HEK293 (cell line): ENCODE results near the gene HPCAL1.
A peak's percentile ranks its signal among the peaks of the same experiment; 100 is the strongest.

Experiments used
- CTCF ChIA-PET: fragments of 350-600 bp; formaldehyde crosslinking; extraction: SDS; loops from one replicate; lab custom pipeline; 2021; ENCODE audit warnings: antibody characterized with exemption; lab: Yijun Ruan, JAX
- POLR2A ChIA-PET: fragments of 300-600 bp; formaldehyde crosslinking; extraction: SDS; loops from one replicate; lab custom pipeline; 2020; ENCODE audit warnings: antibody characterized with exemption, inconsistent platforms; lab: Yijun Ruan, JAX
- H3K27ac ChIP-seq: fragments of 200-500 bp; sonication (Bioruptor generic); 2 replicates; pipeline ENCODE4 v1.5.1; 2014; ENCODE audit warnings: low read depth, low read length, control low read depth, inconsistent platforms; ENCODE audit errors: extremely low read depth
- H3K36me3 ChIP-seq, 2 experiments: fragments of 200-500 bp in 1 of 2; sonication (Bioruptor generic) in 1 of 2; 1 replicate in 1 of 2; 2 replicates in 1 of 2; pipeline ENCODE4 v1.5.1; 2014 to 2017; ENCODE audit warnings: inconsistent platforms in 2 of 2, low read length in 2 of 2; ENCODE audit not compliant: control insufficient read depth in 2 of 2, insufficient read depth in 1 of 2
- H3K4me1 ChIP-seq: fragments of 200-500 bp; sonication (Bioruptor generic); 2 replicates; pipeline ENCODE4 v1.5.1; 2014; ENCODE audit warnings: mild to moderate bottlenecking, low read length, inconsistent platforms; ENCODE audit not compliant: control insufficient read depth, insufficient read depth
- H3K4me3 ChIP-seq: 2 replicates; pipeline ENCODE4 v1.5.1; 2011; ENCODE audit warnings: low read depth, mild to moderate bottlenecking, control low read depth, low read length, moderate library complexity
- H3K9me3 ChIP-seq: fragments of 200-500 bp; sonication (Bioruptor generic); 2 replicates; pipeline ENCODE4 v1.5.1; 2014; ENCODE audit warnings: low read depth, low read length, inconsistent platforms; ENCODE audit not compliant: control insufficient read depth, insufficient read depth
- REST ChIP-seq: fragments of 450-650 bp; formaldehyde crosslinking; IDR thresholded peaks from 2 replicates; pipeline ENCODE4 v1.5.1; 2016; ENCODE audit warnings: missing biosample characterization, missing genetic modification characterization
- ZBTB8A ChIP-seq: fragments of 450-650 bp; formaldehyde crosslinking; IDR thresholded peaks from 2 replicates; pipeline ENCODE4 v1.5.1; 2016; ENCODE audit warnings: missing biosample characterization, missing genetic modification characterization
- ZFHX2 ChIP-seq: fragments of 450-650 bp; formaldehyde crosslinking; conservative IDR thresholded peaks from 2 replicates; pipeline ENCODE4 v1.5.1; 2016; ENCODE audit warnings: missing biosample characterization, missing genetic modification characterization
- ZNF10 ChIP-seq: fragments of 450-650 bp; formaldehyde crosslinking; IDR thresholded peaks from 2 replicates; pipeline ENCODE4 v1.5.1; 2017; ENCODE audit warnings: missing biosample characterization, missing genetic modification characterization
- ZNF121 ChIP-seq: fragments of 450-650 bp; formaldehyde crosslinking; IDR thresholded peaks from 2 replicates; pipeline ENCODE4 v1.5.1; 2016; ENCODE audit warnings: missing biosample characterization, missing genetic modification characterization
- ZNF175 ChIP-seq: fragments of 450-650 bp; formaldehyde crosslinking; IDR thresholded peaks from 2 replicates; pipeline ENCODE4 v1.5.1; 2016; ENCODE audit warnings: missing biosample characterization, missing genetic modification characterization
- ZNF335 ChIP-seq: fragments of 450-650 bp; formaldehyde crosslinking; conservative IDR thresholded peaks from 2 replicates; pipeline ENCODE4 v1.5.1; 2016; ENCODE audit warnings: missing biosample characterization, missing genetic modification characterization
- ZNF341 ChIP-seq: fragments of 450-650 bp; formaldehyde crosslinking; IDR thresholded peaks from 2 replicates; pipeline ENCODE4; 2016; ENCODE audit warnings: low read depth, missing biosample characterization, missing genetic modification characterization
- ZNF423 ChIP-seq: fragments of 450-650 bp; formaldehyde crosslinking; IDR thresholded peaks from 2 replicates; pipeline ENCODE4 v1.5.1; 2016; ENCODE audit warnings: missing biosample characterization, missing genetic modification characterization
- ZNF426 ChIP-seq: fragments of 450-650 bp; formaldehyde crosslinking; IDR thresholded peaks from 2 replicates; pipeline ENCODE4 v1.5.1; 2017; ENCODE audit warnings: missing biosample characterization, missing genetic modification characterization, mild to moderate bottlenecking, inconsistent platforms, moderate library complexity
- ZNF48 ChIP-seq: fragments of 450-650 bp; formaldehyde crosslinking; IDR thresholded peaks from 2 replicates; pipeline ENCODE4 v1.5.1; 2016; ENCODE audit warnings: missing biosample characterization, missing genetic modification characterization
- ZNF501 ChIP-seq: fragments of 450-650 bp; formaldehyde crosslinking; IDR thresholded peaks from 2 replicates; pipeline ENCODE4 v1.5.1; 2016; ENCODE audit warnings: missing biosample characterization, missing genetic modification characterization
- ZNF558 ChIP-seq: fragments of 450-650 bp; formaldehyde crosslinking; IDR thresholded peaks from 2 replicates; pipeline ENCODE4 v1.5.1; 2016; ENCODE audit warnings: missing biosample characterization, missing genetic modification characterization
- ZNF600 ChIP-seq: fragments of 450-650 bp; formaldehyde crosslinking; IDR thresholded peaks from 2 replicates; pipeline ENCODE4 v1.5.1; 2016; ENCODE audit warnings: missing biosample characterization, missing genetic modification characterization
- ZNF610 ChIP-seq: fragments of 450-650 bp; formaldehyde crosslinking; IDR thresholded peaks from 2 replicates; pipeline ENCODE4 v1.5.1; 2016; ENCODE audit warnings: missing biosample characterization, missing genetic modification characterization, borderline replicate concordance
- ZNF76 ChIP-seq: fragments of 450-650 bp; formaldehyde crosslinking; IDR thresholded peaks from 2 replicates; pipeline ENCODE4; 2016; ENCODE audit warnings: low read depth, missing biosample characterization, missing genetic modification characterization, borderline replicate concordance
- ZNF768 ChIP-seq: fragments of 450-650 bp; formaldehyde crosslinking; IDR thresholded peaks from 2 replicates; pipeline ENCODE4 v1.5.1; 2018; ENCODE audit warnings: missing biosample characterization, mild to moderate bottlenecking, missing genetic modification characterization
- ZNF776 ChIP-seq: fragments of 450-650 bp; formaldehyde crosslinking; IDR thresholded peaks from 2 replicates; pipeline ENCODE4 v1.5.0; 2017; ENCODE audit warnings: missing biosample characterization, missing genetic modification characterization, borderline replicate concordance
- ZNF777 ChIP-seq: fragments of 450-650 bp; formaldehyde crosslinking; IDR thresholded peaks from 2 replicates; pipeline ENCODE4 v1.5.1; 2017; ENCODE audit warnings: missing biosample characterization, missing genetic modification characterization, borderline replicate concordance
- TF ChIP-seq, protein P1 (sequence below): fragments of 450-650 bp; formaldehyde crosslinking; optimal IDR thresholded peaks from 2 replicates; pipeline ENCODE3; 2016; ENCODE audit warnings: missing biosample characterization, mild to moderate bottlenecking, missing genetic modification characterization
- TF ChIP-seq, protein P2 (sequence below): fragments of 450-650 bp; formaldehyde crosslinking; IDR thresholded peaks from 2 replicates; pipeline ENCODE4 v1.5.1; 2016; ENCODE audit warnings: missing biosample characterization, missing genetic modification characterization
- TF ChIP-seq, protein P3 (sequence below): fragments of 450-650 bp; formaldehyde crosslinking; IDR thresholded peaks from 2 replicates; pipeline ENCODE4 v1.5.1; 2016; ENCODE audit warnings: missing biosample characterization, missing genetic modification characterization, low read depth
- TF ChIP-seq, protein P4 (sequence below): fragments of 450-650 bp; formaldehyde crosslinking; IDR thresholded peaks from 2 replicates; pipeline ENCODE4 v1.5.1; 2016; ENCODE audit warnings: missing biosample characterization, missing genetic modification characterization

The HPCAL1 gene

DNA sequence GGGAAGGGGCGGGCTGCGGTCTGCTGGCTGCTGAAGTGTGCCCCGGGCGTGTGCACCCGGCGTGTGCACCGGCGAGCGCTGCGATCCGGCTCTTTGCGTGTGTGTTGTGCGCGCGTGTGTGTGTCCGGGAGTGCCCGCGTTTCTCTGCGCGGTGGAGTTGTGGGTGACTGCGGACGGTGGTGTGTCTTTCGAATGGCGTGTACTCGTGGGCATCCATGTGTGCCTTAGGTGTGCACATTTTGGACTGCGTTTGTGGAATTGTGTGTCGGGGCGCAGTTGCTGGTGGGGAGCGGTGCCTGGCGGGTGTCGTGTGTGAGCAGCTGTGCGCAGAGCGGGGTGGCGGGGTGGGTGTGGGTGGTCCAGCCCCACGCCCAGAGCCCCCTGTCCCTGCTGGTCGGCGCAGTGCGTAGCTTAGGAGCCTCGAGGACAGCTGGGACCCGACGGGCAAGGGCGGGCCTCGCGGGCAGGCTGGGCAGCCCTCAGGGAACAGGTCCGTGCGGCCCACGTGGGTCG is 533 bp downstream of the HPCAL1 start (continued):
- TF ChIP-seq, protein P1, sequence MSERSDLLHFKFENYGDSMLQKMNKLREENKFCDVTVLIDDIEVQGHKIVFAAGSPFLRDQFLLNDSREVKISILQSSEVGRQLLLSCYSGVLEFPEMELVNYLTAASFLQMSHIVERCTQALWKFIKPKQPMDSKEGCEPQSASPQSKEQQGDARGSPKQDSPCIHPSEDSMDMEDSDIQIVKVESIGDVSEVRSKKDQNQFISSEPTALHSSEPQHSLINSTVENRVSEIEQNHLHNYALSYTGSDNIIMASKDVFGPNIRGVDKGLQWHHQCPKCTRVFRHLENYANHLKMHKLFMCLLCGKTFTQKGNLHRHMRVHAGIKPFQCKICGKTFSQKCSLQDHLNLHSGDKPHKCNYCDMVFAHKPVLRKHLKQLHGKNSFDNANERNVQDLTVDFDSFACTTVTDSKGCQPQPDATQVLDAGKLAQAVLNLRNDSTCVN (tag by site-specific recombination), result peak; percentile 84
- TF ChIP-seq REST (no peak), ZNF600 (tag by site-specific recombination) (peak; percentile 72), ZNF777 (tag by site-specific recombination) (0 out of 2 replicates have a peak, but pooled peaks have one; percentile 45), ZNF610 (tag by site-specific recombination) (no peak), ZNF335 (peak; percentile 62), ZNF426 (no peak), ZNF423 (tag by site-specific recombination) (no peak), ZNF776 (tag by site-specific recombination) (no peak), ZFHX2 (tag by site-specific recombination) (no peak), ZNF558 (no peak), ZNF341 (tag by site-specific recombination) (no peak)
- TF ChIP-seq, protein P2, sequence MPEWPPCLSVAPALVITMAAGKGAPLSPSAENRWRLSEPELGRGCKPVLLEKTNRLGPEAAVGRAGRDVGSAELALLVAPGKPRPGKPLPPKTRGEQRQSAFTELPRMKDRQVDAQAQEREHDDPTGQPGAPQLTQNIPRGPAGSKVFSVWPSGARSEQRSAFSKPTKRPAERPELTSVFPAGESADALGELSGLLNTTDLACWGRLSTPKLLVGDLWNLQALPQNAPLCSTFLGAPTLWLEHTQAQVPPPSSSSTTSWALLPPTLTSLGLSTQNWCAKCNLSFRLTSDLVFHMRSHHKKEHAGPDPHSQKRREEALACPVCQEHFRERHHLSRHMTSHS (tag by site-specific recombination), result no peak
- TF ChIP-seq, protein P3, sequence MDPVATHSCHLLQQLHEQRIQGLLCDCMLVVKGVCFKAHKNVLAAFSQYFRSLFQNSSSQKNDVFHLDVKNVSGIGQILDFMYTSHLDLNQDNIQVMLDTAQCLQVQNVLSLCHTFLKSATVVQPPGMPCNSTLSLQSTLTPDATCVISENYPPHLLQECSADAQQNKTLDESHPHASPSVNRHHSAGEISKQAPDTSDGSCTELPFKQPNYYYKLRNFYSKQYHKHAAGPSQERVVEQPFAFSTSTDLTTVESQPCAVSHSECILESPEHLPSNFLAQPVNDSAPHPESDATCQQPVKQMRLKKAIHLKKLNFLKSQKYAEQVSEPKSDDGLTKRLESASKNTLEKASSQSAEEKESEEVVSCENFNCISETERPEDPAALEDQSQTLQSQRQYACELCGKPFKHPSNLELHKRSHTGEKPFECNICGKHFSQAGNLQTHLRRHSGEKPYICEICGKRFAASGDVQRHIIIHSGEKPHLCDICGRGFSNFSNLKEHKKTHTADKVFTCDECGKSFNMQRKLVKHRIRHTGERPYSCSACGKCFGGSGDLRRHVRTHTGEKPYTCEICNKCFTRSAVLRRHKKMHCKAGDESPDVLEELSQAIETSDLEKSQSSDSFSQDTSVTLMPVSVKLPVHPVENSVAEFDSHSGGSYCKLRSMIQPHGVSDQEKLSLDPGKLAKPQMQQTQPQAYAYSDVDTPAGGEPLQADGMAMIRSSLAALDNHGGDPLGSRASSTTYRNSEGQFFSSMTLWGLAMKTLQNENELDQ (tag by site-specific recombination), result no peak

DNA sequence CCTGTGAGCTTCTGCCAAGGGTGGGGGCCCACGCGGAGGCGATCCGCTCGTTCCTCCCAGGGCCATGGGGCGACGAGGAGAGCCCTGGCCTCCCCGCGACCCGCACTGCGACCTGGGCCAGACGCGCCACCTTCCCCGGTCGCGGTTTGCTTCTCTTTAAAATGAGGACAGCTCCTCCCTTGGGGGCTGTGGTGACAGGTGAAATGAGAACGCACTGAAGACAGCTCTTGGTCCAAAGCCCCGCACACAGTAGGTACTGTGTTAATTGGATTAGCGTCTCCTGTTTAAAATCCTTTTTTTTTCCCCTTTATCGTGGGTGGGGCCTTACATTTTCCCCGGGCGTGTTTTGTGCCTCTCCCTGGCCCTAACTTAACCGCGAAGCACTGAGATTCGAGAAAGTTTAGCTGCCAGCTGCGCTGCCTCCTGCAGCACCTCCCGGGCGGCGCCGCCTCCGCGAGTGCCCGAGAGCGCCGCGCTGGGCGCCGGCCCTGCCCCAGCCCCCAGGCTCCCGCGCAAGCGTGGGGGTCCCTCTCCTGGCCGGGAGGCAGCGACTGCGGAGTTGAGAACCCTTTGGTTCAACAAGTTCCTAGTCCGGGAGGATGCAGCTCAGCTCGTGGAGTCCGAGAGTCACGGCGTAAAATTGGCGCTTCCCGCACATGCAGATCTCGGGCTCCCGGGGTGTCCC is 1.1 kb downstream of the HPCAL1 start:
- H3K36me3 ChIP-seq, result no peaks in the 10 kb centered on the region
- ChIA-PET CTCF (interaction anchor here (0.6 to 1.3 kb wide), 8 partner anchors 9 to 162 kb away, joined by 3 to 5 read pairs (median 3); no protein-coding TSS in a partner anchor), POLR2A (no interaction called here)
- H3K9me3 ChIP-seq, result no peaks in the 10 kb centered on the region
- H3K27ac ChIP-seq, result no peak overlapping the region
- 0 out of 2 replicates have a peak, but pooled peaks cover 4% of the 10 kb centered on the region for H3K4me1 ChIP-seq
- no peak for TF ChIP-seq ZBTB8A (tag by site-specific recombination)
- TF ChIP-seq ZNF10, result no peak
- TF ChIP-seq ZNF768, result no peak
- no peak for TF ChIP-seq ZNF76 (tag by site-specific recombination)
- TF ChIP-seq, protein P4, sequence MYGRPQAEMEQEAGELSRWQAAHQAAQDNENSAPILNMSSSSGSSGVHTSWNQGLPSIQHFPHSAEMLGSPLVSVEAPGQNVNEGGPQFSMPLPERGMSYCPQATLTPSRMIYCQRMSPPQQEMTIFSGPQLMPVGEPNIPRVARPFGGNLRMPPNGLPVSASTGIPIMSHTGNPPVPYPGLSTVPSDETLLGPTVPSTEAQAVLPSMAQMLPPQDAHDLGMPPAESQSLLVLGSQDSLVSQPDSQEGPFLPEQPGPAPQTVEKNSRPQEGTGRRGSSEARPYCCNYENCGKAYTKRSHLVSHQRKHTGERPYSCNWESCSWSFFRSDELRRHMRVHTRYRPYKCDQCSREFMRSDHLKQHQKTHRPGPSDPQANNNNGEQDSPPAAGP (tag by site-specific recombination), result no peak
- TF ChIP-seq ZNF48 (tag by site-specific recombination), result no peak
- TF ChIP-seq ZNF121 (tag by site-specific recombination), result no peak
- no peak for TF ChIP-seq ZNF175
- TF ChIP-seq ZNF501, result no peak
- H3K4me3 ChIP-seq, result peak overlapping the region; percentile 77
